ENCODE data around the gene CIROP.
"Not testable (repeated sequence)": the region's sequence is repeated elsewhere in the genome, so short reads cannot be mapped to it uniquely, and the experiment has no call there.

CIROP gene

GRCh38 chr14:23108169-23108568 lies 3.4 kb upstream of the CIROP start:
- not testable (repeated sequence) for H3K27me3 ChIP-seq (replicated peaks in 2 of 5; ENCODE audit: control insufficient read depth in 4 of 5, insufficient read depth in 5 of 5, low read length in 4 of 5); H3K36me3 ChIP-seq (ENCODE audit: control insufficient read depth in 4 of 4, insufficient read depth in 4 of 4, low read length in 3 of 4); DNase-seq; H3K27ac ChIP-seq (ENCODE audit: insufficient read depth in 1 of 2, low read depth in 1 of 2, low read length in 2 of 2, poor library complexity in 1 of 2, severe bottlenecking in 2 of 2); H3K9me3 ChIP-seq (ENCODE audit: control extremely low read depth in 1 of 5, control insufficient read depth in 4 of 5, insufficient read depth in 2 of 5, low read depth in 1 of 5, low read length in 4 of 5); H3K4me3 ChIP-seq (ENCODE audit: control insufficient read depth in 1 of 7, extremely low read depth in 1 of 7, insufficient read depth in 4 of 7, low read depth in 2 of 7, low read length in 6 of 7)
- ChIA-PET CTCF (interaction anchor here (0.8 to 8.1 kb wide), 13 partner anchors 8 to 122 kb away, joined by 3 to 200 read pairs (median 8); partner anchors contain the start of genes ACIN1, C14orf119, CDH24 and CEBPE), POLR2A (interaction anchor here (0.8 to 1.0 kb wide), 2 partner anchors 18 to 54 kb away, joined by 3 to 11 read pairs; no protein-coding TSS in a partner anchor)
- WGBS (ENCODE audit: insufficient coverage): 100% methylated on average over 7 of the region's 24 CpGs
- H3K4me1 ChIP-seq (ENCODE audit: control extremely low read depth in 1 of 4, control insufficient read depth in 4 of 4, insufficient read depth in 4 of 4, low read length in 3 of 4): peaks cover 2 to 18% (median 7%) of the 10 kb centered on the region in 4 experiments

GRCh38 chr14:23107620-23108019 lies 2.8 kb upstream of the CIROP start:
- WGBS (ENCODE audit: insufficient coverage): no CpG with 5 or more reads among the region's 5 CpGs
- DNase-seq; H3K36me3 ChIP-seq (ENCODE audit: control insufficient read depth in 4 of 4, insufficient read depth in 4 of 4, low read length in 3 of 4); H3K27ac ChIP-seq (ENCODE audit: insufficient read depth in 1 of 2, low read depth in 1 of 2, low read length in 2 of 2, poor library complexity in 1 of 2, severe bottlenecking in 2 of 2); H3K4me3 ChIP-seq (ENCODE audit: control insufficient read depth in 1 of 7, extremely low read depth in 1 of 7, insufficient read depth in 4 of 7, low read depth in 2 of 7, low read length in 6 of 7); H3K9me3 ChIP-seq (ENCODE audit: control extremely low read depth in 1 of 5, control insufficient read depth in 4 of 5, insufficient read depth in 2 of 5, low read depth in 1 of 5, low read length in 4 of 5); POLR2A ChIA-PET; H3K27me3 ChIP-seq (replicated peaks in 2 of 5; ENCODE audit: control insufficient read depth in 4 of 5, insufficient read depth in 5 of 5, low read length in 4 of 5): not testable (repeated sequence)
- CTCF ChIA-PET: interaction anchor here (8.1 kb wide), 1 partner anchor 29 kb away, joined by 200 read pairs; no protein-coding TSS in a partner anchor
- H3K4me1 ChIP-seq (ENCODE audit: control extremely low read depth in 1 of 4, control insufficient read depth in 4 of 4, insufficient read depth in 4 of 4, low read length in 3 of 4): peaks cover 0 to 12% (median 4%) of the 10 kb centered on the region in 4 experiments

- H3K4me1 ChIP-seq (ENCODE audit: control extremely low read depth in 1 of 4, control insufficient read depth in 4 of 4, insufficient read depth in 4 of 4, low read length in 3 of 4): peaks cover 0 to 5% (median 2%) of the 10 kb centered on the region in 4 experiments
- CTCF ChIA-PET: interaction anchor here (0.9 to 1.9 kb wide), 6 partner anchors 12 to 38 kb away, joined by 3 to 12 read pairs (median 4); partner anchors contain the start of genes ACIN1 and C14orf119
- no peaks in the 10 kb centered on the region for H3K36me3 ChIP-seq (ENCODE audit: control insufficient read depth in 4 of 4, insufficient read depth in 4 of 4, low read length in 3 of 4)
- no peak for DNase-seq
- POLR2A ChIA-PET: no interaction called here
- H3K4me3 ChIP-seq (ENCODE audit: control insufficient read depth in 1 of 7, extremely low read depth in 1 of 7, insufficient read depth in 4 of 7, low read depth in 2 of 7, low read length in 6 of 7): no peak overlapping the region
- no peak overlapping the region for H3K27ac ChIP-seq (ENCODE audit: insufficient read depth in 1 of 2, low read depth in 1 of 2, low read length in 2 of 2, poor library complexity in 1 of 2, severe bottlenecking in 2 of 2)
- H3K27me3 ChIP-seq (replicated peaks in 2 of 5; ENCODE audit: control insufficient read depth in 4 of 5, insufficient read depth in 5 of 5, low read length in 4 of 5): peaks cover 0 to 4% (median 0%) of the 10 kb centered on the region in 5 experiments
- no peaks in the 10 kb centered on the region for H3K9me3 ChIP-seq (ENCODE audit: control extremely low read depth in 1 of 5, control insufficient read depth in 4 of 5, insufficient read depth in 2 of 5, low read depth in 1 of 5, low read length in 4 of 5)
Observed at GRCh38 chr14:23106747-23107045, 1.9 kb upstream of the CIROP start.

- ChIA-PET POLR2A (no interaction called here), CTCF (interaction anchor here (0.7 to 1.9 kb wide), 4 partner anchors 16 to 121 kb away, joined by 3 to 12 read pairs (median 6); no protein-coding TSS in a partner anchor)
- WGBS (ENCODE audit: insufficient coverage): 100% methylated on average over 1 of the region's 4 CpGs
- Histone ChIP-seq H3K27ac (ENCODE audit: insufficient read depth in 1 of 2, low read depth in 1 of 2, low read length in 2 of 2, poor library complexity in 1 of 2, severe bottlenecking in 2 of 2) (no peak overlapping the region), H3K4me3 (ENCODE audit: control insufficient read depth in 1 of 7, extremely low read depth in 1 of 7, insufficient read depth in 4 of 7, low read depth in 2 of 7, low read length in 6 of 7) (no peak overlapping the region), H3K27me3 (replicated peaks in 2 of 5; ENCODE audit: control insufficient read depth in 4 of 5, insufficient read depth in 5 of 5, low read length in 4 of 5) (peaks cover 0 to 3% (median 0%) of the 10 kb centered on the region in 5 experiments), H3K4me1 (ENCODE audit: control extremely low read depth in 1 of 4, control insufficient read depth in 4 of 4, insufficient read depth in 4 of 4, low read length in 3 of 4) (no peaks in the 10 kb centered on the region), H3K9me3 (ENCODE audit: control extremely low read depth in 1 of 5, control insufficient read depth in 4 of 5, insufficient read depth in 2 of 5, low read depth in 1 of 5, low read length in 4 of 5) (no peaks in the 10 kb centered on the region), H3K36me3 (ENCODE audit: control insufficient read depth in 4 of 4, insufficient read depth in 4 of 4, low read length in 3 of 4) (no peaks in the 10 kb centered on the region)
- DNase-seq: no peak
Observed at GRCh38 chr14:23105348-23105824, 597 bp upstream of the CIROP start.

GRCh38 chr14:23104070-23104590 lies 659 bp downstream of the CIROP start:
- DNase-seq: no peak
- H3K27me3 ChIP-seq (replicated peaks in 2 of 5; ENCODE audit: control insufficient read depth in 4 of 5, insufficient read depth in 5 of 5, low read length in 4 of 5): peaks cover 0 to 3% (median 0%) of the 10 kb centered on the region in 5 experiments
- no peak overlapping the region for H3K27ac ChIP-seq (ENCODE audit: insufficient read depth in 1 of 2, low read depth in 1 of 2, low read length in 2 of 2, poor library complexity in 1 of 2, severe bottlenecking in 2 of 2)
- H3K9me3 ChIP-seq (ENCODE audit: control extremely low read depth in 1 of 5, control insufficient read depth in 4 of 5, insufficient read depth in 2 of 5, low read depth in 1 of 5, low read length in 4 of 5): no peaks in the 10 kb centered on the region
- CTCF ChIA-PET: interaction anchor here (0.9 to 2.2 kb wide), 6 partner anchors 10 to 46 kb away, joined by 3 to 8 read pairs (median 4); partner anchors contain the start of gene CDH24
- H3K36me3 ChIP-seq (ENCODE audit: control insufficient read depth in 4 of 4, insufficient read depth in 4 of 4, low read length in 3 of 4): peaks cover 0 to 3% (median under 1%) of the 10 kb centered on the region in 4 experiments
- POLR2A ChIA-PET: no interaction called here
- no peaks in the 10 kb centered on the region for H3K4me1 ChIP-seq (ENCODE audit: control extremely low read depth in 1 of 4, control insufficient read depth in 4 of 4, insufficient read depth in 4 of 4, low read length in 3 of 4)
- 91% methylated on average over 6 of the region's 6 CpGs for WGBS (ENCODE audit: insufficient coverage)
- H3K4me3 ChIP-seq (ENCODE audit: control insufficient read depth in 1 of 7, extremely low read depth in 1 of 7, insufficient read depth in 4 of 7, low read depth in 2 of 7, low read length in 6 of 7): no peak overlapping the region

GRCh38 chr14:23103581-23103980 lies 1.2 kb downstream of the CIROP start:
- no CpG with 5 or more reads among the region's 4 CpGs for WGBS (ENCODE audit: insufficient coverage)
- no peak overlapping the region for H3K27ac ChIP-seq (ENCODE audit: insufficient read depth in 1 of 2, low read depth in 1 of 2, low read length in 2 of 2, poor library complexity in 1 of 2, severe bottlenecking in 2 of 2)
- no peaks in the 10 kb centered on the region for H3K4me1 ChIP-seq (ENCODE audit: control extremely low read depth in 1 of 4, control insufficient read depth in 4 of 4, insufficient read depth in 4 of 4, low read length in 3 of 4)
- ChIA-PET CTCF (interaction anchor here (0.9 to 2.2 kb wide), 6 partner anchors 10 to 46 kb away, joined by 3 to 8 read pairs (median 4); partner anchors contain the start of gene CDH24), POLR2A (no interaction called here)
- peaks cover 0 to 3% (median 0%) of the 10 kb centered on the region in 5 experiments for H3K27me3 ChIP-seq (replicated peaks in 2 of 5; ENCODE audit: control insufficient read depth in 4 of 5, insufficient read depth in 5 of 5, low read length in 4 of 5)
- no peaks in the 10 kb centered on the region for H3K9me3 ChIP-seq (ENCODE audit: control extremely low read depth in 1 of 5, control insufficient read depth in 4 of 5, insufficient read depth in 2 of 5, low read depth in 1 of 5, low read length in 4 of 5)
- no peak overlapping the region for H3K4me3 ChIP-seq (ENCODE audit: control insufficient read depth in 1 of 7, extremely low read depth in 1 of 7, insufficient read depth in 4 of 7, low read depth in 2 of 7, low read length in 6 of 7)
- DNase-seq: no peak
- peaks cover under 1 to 8% (median 4%) of the 10 kb centered on the region in 4 experiments for H3K36me3 ChIP-seq (ENCODE audit: control insufficient read depth in 4 of 4, insufficient read depth in 4 of 4, low read length in 3 of 4)

- Histone ChIP-seq H3K27me3 (replicated peaks in 2 of 5; ENCODE audit: control insufficient read depth in 4 of 5, insufficient read depth in 5 of 5, low read length in 4 of 5) (peaks cover 0 to 3% (median 0%) of the 10 kb centered on the region in 5 experiments), H3K27ac (ENCODE audit: insufficient read depth in 1 of 2, low read depth in 1 of 2, low read length in 2 of 2, poor library complexity in 1 of 2, severe bottlenecking in 2 of 2) (no peak overlapping the region), H3K9me3 (ENCODE audit: control extremely low read depth in 1 of 5, control insufficient read depth in 4 of 5, insufficient read depth in 2 of 5, low read depth in 1 of 5, low read length in 4 of 5) (no peaks in the 10 kb centered on the region), H3K4me1 (ENCODE audit: control extremely low read depth in 1 of 4, control insufficient read depth in 4 of 4, insufficient read depth in 4 of 4, low read length in 3 of 4) (no peaks in the 10 kb centered on the region), H3K36me3 (ENCODE audit: control insufficient read depth in 4 of 4, insufficient read depth in 4 of 4, low read length in 3 of 4) (peaks cover 3 to 16% (median 8%) of the 10 kb centered on the region in 4 experiments), H3K4me3 (ENCODE audit: control insufficient read depth in 1 of 7, extremely low read depth in 1 of 7, insufficient read depth in 4 of 7, low read depth in 2 of 7, low read length in 6 of 7) (no peak overlapping the region)
- no peak for DNase-seq
- ChIA-PET POLR2A (no interaction called here), CTCF (interaction anchor here (1.3 to 3.8 kb wide), 6 partner anchors 10 to 32 kb away, joined by 3 to 22 read pairs (median 6); no protein-coding TSS in a partner anchor)
- 100% methylated on average over 1 of the region's 2 CpGs for WGBS (ENCODE audit: insufficient coverage)
Observed at GRCh38 chr14:23102801-23103200, 2.0 kb downstream of the CIROP start.
